Measurements from ENCODE around the gene LEMD2. TPM values are rescaled to one million over a fixed set of nuclear protein-coding genes. Genes with fewer than 3 reads are reported as not detected.

The LEMD2 gene
- total RNA-seq, 1 experiment from 2014 or later = 91.8 TPM

DNA sequence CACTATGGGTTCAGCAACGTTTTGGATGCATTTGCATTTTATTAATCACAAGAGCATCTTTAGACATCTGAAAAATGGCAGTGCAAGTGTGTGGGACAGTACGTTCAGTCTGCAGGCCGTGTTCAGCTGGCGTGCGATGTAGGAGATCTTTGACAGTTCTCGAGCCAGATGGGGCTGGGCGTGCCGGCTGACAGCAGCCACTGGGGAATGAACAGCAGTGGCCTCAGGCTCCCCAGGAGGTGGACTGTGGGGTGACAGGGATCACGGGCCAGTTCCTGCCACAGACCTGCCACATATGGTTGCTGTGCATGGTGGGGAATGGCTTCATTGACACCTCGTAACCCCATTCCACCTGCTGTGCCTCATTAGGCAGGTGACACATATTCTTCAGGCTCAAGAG lies 31.3 kb upstream of the LEMD2 start:
- DNase-seq = no peak
- Histone ChIP-seq H3K23me2 (ENCODE audit: insufficient read length, low read depth, low read length, poor library complexity, severe bottlenecking) (no peaks in the 10 kb centered on the region), H3K27ac (ENCODE audit: insufficient read length, low read depth, low read length) (no peak overlapping the region), H3K27me3 (ENCODE audit: insufficient read depth, low read length) (no peaks in the 10 kb centered on the region), H2BK120ac (ENCODE audit: low read depth, low read length, poor library complexity, severe bottlenecking) (no peak overlapping the region), H3K4me1 (ENCODE audit: insufficient read depth, low read length) (no peaks in the 10 kb centered on the region), H4K91ac (ENCODE audit: insufficient read length, low read depth, low read length) (no peak overlapping the region), H2BK20ac (ENCODE audit: low read depth, low read length, poor library complexity, severe bottlenecking) (no peak overlapping the region), H3K79me2 (ENCODE audit: insufficient read depth, low read length) (no peaks in the 10 kb centered on the region), H3K56ac (ENCODE audit: insufficient read length, low read depth, low read length) (no peak overlapping the region), H3K79me1 (ENCODE audit: insufficient read depth, low read depth, low read length, poor library complexity, severe bottlenecking) (no peaks in the 10 kb centered on the region), H4K20me1 (ENCODE audit: control insufficient read depth, insufficient read depth, insufficient read length) (no peaks in the 10 kb centered on the region), H2AFZ (ENCODE audit: low read length) (no peak overlapping the region), H2AK5ac (ENCODE audit: insufficient read length, low read length) (no peak overlapping the region), H3K18ac (ENCODE audit: insufficient read length, low read depth, low read length) (no peak overlapping the region), H2BK5ac (ENCODE audit: insufficient read length, low read length) (no peak overlapping the region), H3K4me2 (ENCODE audit: insufficient read depth, insufficient read length, low read length) (no peak overlapping the region), H3K4ac (ENCODE audit: low read depth, low read length) (no peak overlapping the region), H3T11ph (ENCODE audit: low read length) (no peak overlapping the region), H3K9ac (ENCODE audit: extremely low read depth, insufficient read length, low read length) (no peak overlapping the region), H4K8ac (replicated peaks; ENCODE audit: insufficient read length, low read depth, low read length) (no peak overlapping the region), H2BK12ac (ENCODE audit: insufficient read length, low read depth, low read length) (no peak overlapping the region), H4K5ac (ENCODE audit: insufficient read length, low read depth, low read length) (no peak overlapping the region), H3K23ac (ENCODE audit: insufficient read length, low read depth, low read length) (no peak overlapping the region), H3K9me3 (ENCODE audit: control insufficient read depth, low read depth, low read length) (no peaks in the 10 kb centered on the region), H2BK15ac (ENCODE audit: low read depth, low read length) (no peak overlapping the region), H3K14ac (ENCODE audit: insufficient read depth, low read length) (no peak overlapping the region)
- TF ChIP-seq, protein P1, sequence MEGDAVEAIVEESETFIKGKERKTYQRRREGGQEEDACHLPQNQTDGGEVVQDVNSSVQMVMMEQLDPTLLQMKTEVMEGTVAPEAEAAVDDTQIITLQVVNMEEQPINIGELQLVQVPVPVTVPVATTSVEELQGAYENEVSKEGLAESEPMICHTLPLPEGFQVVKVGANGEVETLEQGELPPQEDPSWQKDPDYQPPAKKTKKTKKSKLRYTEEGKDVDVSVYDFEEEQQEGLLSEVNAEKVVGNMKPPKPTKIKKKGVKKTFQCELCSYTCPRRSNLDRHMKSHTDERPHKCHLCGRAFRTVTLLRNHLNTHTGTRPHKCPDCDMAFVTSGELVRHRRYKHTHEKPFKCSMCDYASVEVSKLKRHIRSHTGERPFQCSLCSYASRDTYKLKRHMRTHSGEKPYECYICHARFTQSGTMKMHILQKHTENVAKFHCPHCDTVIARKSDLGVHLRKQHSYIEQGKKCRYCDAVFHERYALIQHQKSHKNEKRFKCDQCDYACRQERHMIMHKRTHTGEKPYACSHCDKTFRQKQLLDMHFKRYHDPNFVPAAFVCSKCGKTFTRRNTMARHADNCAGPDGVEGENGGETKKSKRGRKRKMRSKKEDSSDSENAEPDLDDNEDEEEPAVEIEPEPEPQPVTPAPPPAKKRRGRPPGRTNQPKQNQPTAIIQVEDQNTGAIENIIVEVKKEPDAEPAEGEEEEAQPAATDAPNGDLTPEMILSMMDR (conservative IDR thresholded peaks at IDR 0.05) = no peak
- Mint-ChIP-seq H3K27ac (no peak overlapping the region), H3K4me3 (no peak overlapping the region), H3K9me3 (no peaks in the 10 kb centered on the region; a peak in 1 of 5 replicates), H3K27me3 (ENCODE audit: low read depth) (peaks cover 1% of the 10 kb centered on the region), H3K36me3 (ENCODE audit: insufficient read depth in 1 of 3, low read depth in 3 of 3) (no peaks in the 10 kb centered on the region), H3K4me1 (peaks cover 46 to 65% of the 10 kb centered on the region in 2 experiments)
- no CpG with 5 or more reads among the region's 10 CpGs for WGBS (ENCODE audit: extremely low coverage, insufficient read length, low lambda C conversion rate)
